RWPE2 (cell line): Measurements from ENCODE around the gene PGA4.

Experiments
- ATAC-seq: fragments of 200-7000 bp; cut with Tn5 transposase; 3 replicates; pipeline ENCODE4 v1.9.1; 2021; ENCODE audit warnings: low read depth
- DNase-seq: peaks from one replicate; pipeline ENCODE4 v3.0.0-alpha.2; 2020; ENCODE audit warnings: low spot score
- H3K27ac ChIP-seq: fragments of 450-650 bp; 2 replicates; pipeline ENCODE4 v1.5.1; 2017; ENCODE audit warnings: mild to moderate bottlenecking; ENCODE audit not compliant: poor library complexity, severe bottlenecking
- H3K27me3 ChIP-seq: fragments of 250-450 bp; sonication (Bioruptor Pico); 2 replicates; pipeline ENCODE4 v1.5.1; 2021; ENCODE audit warnings: mild to moderate bottlenecking, moderate library complexity; ENCODE audit not compliant: insufficient read depth, poor library complexity, severe bottlenecking
- H3K36me3 ChIP-seq: fragments of 250-450 bp; sonication (Bioruptor Pico); 2 replicates; pipeline ENCODE4 v1.5.1; 2020; ENCODE audit warnings: low read depth, mild to moderate bottlenecking, moderate library complexity
- H3K4me1 ChIP-seq: fragments of 250-450 bp; sonication (Bioruptor Pico); 2 replicates; pipeline ENCODE4 v1.5.1; 2021; ENCODE audit warnings: mild to moderate bottlenecking, moderate library complexity; ENCODE audit not compliant: insufficient read depth, poor library complexity, severe bottlenecking
- H3K4me3 ChIP-seq: fragments of 250-450 bp; sonication (Bioruptor Pico); 2 replicates; pipeline ENCODE4 v1.5.1; 2021; ENCODE audit warnings: mild to moderate bottlenecking, moderate library complexity; ENCODE audit not compliant: severe bottlenecking
- H3K9me3 ChIP-seq: fragments of 250-450 bp; sonication (Bioruptor Pico); 2 replicates; pipeline ENCODE4 v1.5.1; 2021; ENCODE audit warnings: mild to moderate bottlenecking, moderate library complexity; ENCODE audit not compliant: severe bottlenecking
- CTCF ChIP-seq: fragments of 450-650 bp; IDR thresholded peaks from one replicate; pipeline ENCODE4 v1.5.1; 2017; ENCODE audit warnings: mild to moderate bottlenecking, moderate library complexity; ENCODE audit not compliant: poor library complexity, severe bottlenecking

PGA4 gene

DNA sequence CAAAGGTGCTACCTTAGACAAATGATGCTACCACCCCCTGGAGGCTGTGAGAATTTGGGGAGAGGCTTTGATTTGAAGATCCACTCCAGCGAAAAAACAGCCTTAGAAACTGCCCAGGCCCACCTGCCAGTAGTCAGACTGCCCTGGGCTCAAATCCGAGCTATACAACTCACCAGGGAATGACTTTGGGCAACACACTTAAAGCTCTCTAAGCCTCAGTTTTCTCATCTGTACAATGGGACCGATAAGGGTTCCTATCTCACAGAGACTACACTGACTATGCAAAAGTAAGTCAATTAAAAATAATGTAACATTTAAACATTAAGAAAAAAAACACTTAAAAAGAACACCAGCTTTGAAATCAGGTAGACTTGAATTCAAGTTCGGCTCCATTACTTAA lies 53.0 kb downstream of the PGA4 start:
- Histone ChIP-seq H3K9me3 (no peaks in the 10 kb centered on the region), H3K27ac (no peak overlapping the region), H3K4me1 (no peaks in the 10 kb centered on the region), H3K4me3 (no peak overlapping the region), H3K36me3 (no peaks in the 10 kb centered on the region), H3K27me3 (no peaks in the 10 kb centered on the region)
- no peak for DNase-seq
- TF ChIP-seq CTCF = no peak
- no peak for ATAC-seq

- no peak for TF ChIP-seq CTCF
- ATAC-seq (no peak), DNase-seq (no peak)
- Histone ChIP-seq H3K27ac (no peak overlapping the region), H3K36me3 (no peaks in the 10 kb centered on the region), H3K27me3 (no peaks in the 10 kb centered on the region), H3K4me3 (no peak overlapping the region), H3K9me3 (no peaks in the 10 kb centered on the region), H3K4me1 (peaks cover 6% of the 10 kb centered on the region)
These were observed 55.2 kb downstream of the PGA4 start for GRCh38 chr11:61277186-61278000.

GRCh38 chr11:61278001-61278470 lies 55.9 kb downstream of the PGA4 start:
- DNase-seq = no peak
- Histone ChIP-seq H3K4me1 (peaks cover 6% of the 10 kb centered on the region), H3K27ac (no peak overlapping the region), H3K27me3 (no peaks in the 10 kb centered on the region), H3K36me3 (no peaks in the 10 kb centered on the region), H3K9me3 (no peaks in the 10 kb centered on the region), H3K4me3 (no peak overlapping the region)
- no peak for ATAC-seq
- TF ChIP-seq CTCF = no peak

DNA sequence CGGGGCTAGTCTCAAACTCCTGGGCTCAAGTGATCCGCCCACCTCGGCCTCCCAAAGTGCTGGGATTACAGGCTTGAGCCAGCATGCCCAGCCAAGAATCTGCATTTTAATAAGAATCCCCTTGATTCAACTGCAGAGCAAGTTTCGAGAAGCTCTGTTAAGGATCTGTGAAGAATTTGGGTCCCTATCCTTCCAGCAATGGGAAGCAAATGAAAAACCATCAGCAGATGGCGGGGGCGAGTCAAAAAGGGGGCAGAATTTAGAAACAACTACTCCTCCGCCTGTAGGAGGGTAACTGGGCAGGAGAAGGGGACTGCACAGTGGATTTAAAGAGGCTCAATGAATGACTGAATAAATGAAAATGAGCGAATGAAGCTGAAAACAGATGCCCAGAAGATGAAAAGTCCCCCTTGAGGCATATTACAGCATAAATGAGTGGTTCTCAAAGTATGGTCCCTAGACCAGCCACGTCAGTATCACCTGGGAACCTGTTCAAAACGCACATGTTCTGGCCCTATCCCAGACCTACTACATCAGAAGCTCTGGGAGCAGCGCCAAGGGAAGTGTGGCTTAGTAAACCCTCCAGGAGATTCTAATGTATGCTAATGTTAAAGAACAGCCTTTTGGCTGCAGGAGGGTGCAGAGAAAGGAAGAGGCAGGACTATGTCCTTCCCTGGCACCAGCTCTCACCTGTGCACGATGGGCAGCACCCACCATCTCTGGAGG lies 58.0 kb downstream of the PGA4 start:
- H3K4me1 ChIP-seq = peaks cover 6% of the 10 kb centered on the region
- no peak overlapping the region for H3K27ac ChIP-seq
- H3K4me3 ChIP-seq = no peak overlapping the region
- no peaks in the 10 kb centered on the region for H3K36me3 ChIP-seq
- no peaks in the 10 kb centered on the region for H3K27me3 ChIP-seq
- DNase-seq = no peak
- H3K9me3 ChIP-seq = no peaks in the 10 kb centered on the region
- ATAC-seq = peak; percentile 60
- no peak for TF ChIP-seq CTCF
